Left ventricle myocardium superior (tissue), 1 donor: ENCODE data around the gene UVSSA. TPM values are rescaled to one million over a fixed set of nuclear protein-coding genes. Genes with fewer than 3 reads are reported as not detected.
"Not testable (repeated sequence)": the region's sequence is repeated elsewhere in the genome, so short reads cannot be mapped to it uniquely, and the experiment has no call there.

Experiments used
- ATAC-seq: fragments of 200-7000 bp; cut with Tn5 transposase; one replicate; pipeline ENCODE4 v1.9.1; 2020; ENCODE audit warnings: mild to moderate bottlenecking, moderate library complexity
- DNase-seq: peaks from one replicate; pipeline ENCODE4 v3.0.0-alpha.2; 2020
- intact Hi-C: fragments of 100-400 bp; cut with micrococcal nuclease; formaldehyde crosslinking; loops from one replicate; pipeline ENCODE4 v1.11.0; 2022
- total RNA-seq: library from RNA; stranded (reverse); fragmentation: NEBNext Ultra II Directional; extraction: Animal tissue kit (Norgen Biotek cat#: 25700); gene quantifications from one replicate; pipeline ENCODE4 v1.2.1, GENCODE V29; 2021
- donor health status: DM: no; HTN: yes; CAD: no; lungs with severe emphysema.

The UVSSA gene
- total RNA-seq, 1 donor from 2014 or later: 5.9 TPM

GRCh38 chr4:1370321-1371124, 23.5 kb downstream of the UVSSA start:
- intact Hi-C loops: no loop called here
- no peak for ATAC-seq
- peak; percentile 16 for DNase-seq

- ATAC-seq: no peak
- intact Hi-C loops: no loop called here
- DNase-seq: no peak
Measured at GRCh38 chr4:1371176-1372165, 24.5 kb downstream of the UVSSA start.

GRCh38 chr4:1372576-1372975, 25.6 kb downstream of the UVSSA start:
- intact Hi-C loops, DNase-seq, ATAC-seq: not testable (repeated sequence)

- peak; percentile 16 for DNase-seq
- intact Hi-C loops: no loop called here
- ATAC-seq: no peak
Measured at GRCh38 chr4:1373892-1374705, 27.1 kb downstream of the UVSSA start.

DNA sequence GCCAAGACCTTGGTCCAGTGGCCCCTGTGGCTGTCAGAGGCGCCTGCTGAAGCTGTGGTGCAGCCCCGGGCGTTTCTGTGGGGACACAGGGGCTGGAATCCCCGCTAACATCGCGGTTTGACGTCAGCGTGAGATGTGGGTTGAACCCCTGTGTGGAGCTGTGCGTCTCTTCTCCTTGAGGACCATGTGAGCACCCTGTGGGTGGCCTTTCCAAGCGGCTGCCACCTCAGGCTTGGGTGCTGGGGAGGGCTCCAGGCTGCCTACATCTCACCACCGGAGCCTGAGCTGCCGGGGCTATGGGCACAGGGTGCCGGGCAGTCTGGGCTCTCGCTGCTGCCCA, 27.7 kb downstream of the UVSSA start:
- ATAC-seq (no peak), DNase-seq (peak; percentile 19)
- intact Hi-C loops: no loop called here

- intact Hi-C loops: no loop called here
- ATAC-seq (no peak), DNase-seq (peak; percentile 22)
Measured at GRCh38 chr4:1375051-1375721, 28.2 kb downstream of the UVSSA start.

DNA sequence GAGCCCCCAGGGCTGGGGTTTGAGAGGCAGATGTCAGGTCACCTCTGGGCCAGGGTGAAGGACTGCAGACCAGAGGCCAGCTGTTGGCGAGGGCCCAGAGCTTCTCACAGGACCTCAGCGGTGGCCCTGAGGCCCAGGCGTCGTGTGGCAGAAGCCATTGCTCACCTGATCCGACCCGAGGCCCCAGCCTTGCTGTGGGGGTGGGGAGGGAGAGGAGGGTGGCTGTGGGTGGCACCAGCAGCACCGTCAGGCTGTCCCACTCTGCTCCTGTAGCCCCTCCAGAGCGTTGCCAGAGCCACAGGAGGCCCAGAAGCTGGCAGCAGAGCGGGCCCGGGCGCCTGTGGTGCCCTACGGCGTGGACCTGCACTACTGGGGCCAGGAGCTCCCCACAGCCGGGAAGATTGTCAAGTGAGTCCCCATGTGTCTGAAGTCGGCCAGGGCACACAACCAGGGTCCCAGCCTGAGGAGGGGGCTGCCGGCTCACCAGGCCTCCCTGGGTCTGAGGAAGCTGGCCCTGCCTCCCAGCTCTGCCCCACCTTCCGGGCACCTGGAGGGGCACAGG, 28.8 kb downstream of the UVSSA start:
- intact Hi-C loops: no loop called here
- ATAC-seq: no peak
- no peak for DNase-seq

- intact Hi-C loops: no loop called here
- no peak for ATAC-seq
- peak; percentile 24 for DNase-seq
Measured at GRCh38 chr4:1376391-1376840, 29.4 kb downstream of the UVSSA start.

GRCh38 chr4:1376841-1377605, 30.0 kb downstream of the UVSSA start:
- DNase-seq (peak; percentile 13), ATAC-seq (no peak)
- intact Hi-C loops: no loop called here

DNA sequence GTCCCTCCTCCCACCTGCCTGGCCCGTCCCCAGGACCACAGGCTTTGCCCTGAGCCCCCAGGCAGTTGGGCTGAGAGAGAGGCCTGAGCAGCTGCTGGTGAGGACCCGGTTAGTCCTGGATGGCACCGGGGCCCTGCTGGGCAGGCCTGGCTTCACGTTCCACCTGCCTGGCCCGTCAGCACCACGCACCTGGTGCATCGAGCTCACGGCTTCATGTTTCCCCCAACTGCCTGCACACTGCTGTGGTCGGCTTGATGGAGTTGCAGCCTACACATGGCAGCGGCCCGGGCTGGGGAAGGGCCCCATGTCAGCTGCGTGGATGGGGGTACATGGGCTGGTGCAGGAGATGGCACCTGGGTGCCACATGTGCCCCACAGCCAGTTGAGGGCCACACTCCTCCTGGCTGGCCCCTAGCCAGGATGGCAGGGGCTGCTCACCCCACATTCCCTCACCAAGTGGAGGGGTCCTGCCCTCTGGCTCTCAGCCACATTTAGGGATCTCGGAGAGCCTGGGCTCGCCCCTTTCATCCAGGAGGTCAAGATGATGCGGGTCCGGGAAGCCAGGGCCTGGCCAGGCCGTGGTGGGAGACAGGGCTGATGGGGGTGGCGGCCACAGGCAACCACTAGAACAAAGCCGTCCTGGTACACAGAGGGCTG, 30.7 kb downstream of the UVSSA start:
- intact Hi-C loops: no loop called here
- no peak for ATAC-seq
- peak; percentile 19 for DNase-seq

- DNase-seq: peak; percentile 27
- no peak for ATAC-seq
- intact Hi-C loops: no loop called here
Measured at GRCh38 chr4:1378559-1379231, 31.7 kb downstream of the UVSSA start.

DNA sequence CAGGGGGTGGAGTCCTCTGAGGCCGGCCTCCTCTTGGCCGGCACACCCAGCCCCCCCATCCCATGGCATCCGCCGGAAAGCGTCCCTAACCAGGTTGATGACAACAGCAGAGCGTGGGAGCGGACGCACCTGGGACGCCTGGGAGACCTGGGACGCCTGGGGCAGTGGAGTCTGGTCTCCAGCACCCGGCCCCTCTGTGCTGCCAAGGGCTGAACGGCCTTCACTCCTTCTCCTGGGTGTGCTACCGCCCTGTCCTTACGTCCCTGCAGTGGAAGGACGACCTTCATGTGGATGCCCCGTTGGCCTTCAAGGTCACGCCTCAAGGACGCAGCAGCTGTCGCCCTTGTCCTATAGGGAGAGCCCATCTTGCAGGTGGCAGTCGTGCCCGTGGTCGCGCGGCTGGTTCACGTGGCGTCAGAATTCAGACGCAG, 32.4 kb downstream of the UVSSA start:
- DNase-seq: peak; percentile 23
- no peak for ATAC-seq
- intact Hi-C loops: no loop called here

- DNase-seq (peak; percentile 21), ATAC-seq (no peak)
Measured at GRCh38 chr4:1379801-1380331, 32.9 kb downstream of the UVSSA start.

DNA sequence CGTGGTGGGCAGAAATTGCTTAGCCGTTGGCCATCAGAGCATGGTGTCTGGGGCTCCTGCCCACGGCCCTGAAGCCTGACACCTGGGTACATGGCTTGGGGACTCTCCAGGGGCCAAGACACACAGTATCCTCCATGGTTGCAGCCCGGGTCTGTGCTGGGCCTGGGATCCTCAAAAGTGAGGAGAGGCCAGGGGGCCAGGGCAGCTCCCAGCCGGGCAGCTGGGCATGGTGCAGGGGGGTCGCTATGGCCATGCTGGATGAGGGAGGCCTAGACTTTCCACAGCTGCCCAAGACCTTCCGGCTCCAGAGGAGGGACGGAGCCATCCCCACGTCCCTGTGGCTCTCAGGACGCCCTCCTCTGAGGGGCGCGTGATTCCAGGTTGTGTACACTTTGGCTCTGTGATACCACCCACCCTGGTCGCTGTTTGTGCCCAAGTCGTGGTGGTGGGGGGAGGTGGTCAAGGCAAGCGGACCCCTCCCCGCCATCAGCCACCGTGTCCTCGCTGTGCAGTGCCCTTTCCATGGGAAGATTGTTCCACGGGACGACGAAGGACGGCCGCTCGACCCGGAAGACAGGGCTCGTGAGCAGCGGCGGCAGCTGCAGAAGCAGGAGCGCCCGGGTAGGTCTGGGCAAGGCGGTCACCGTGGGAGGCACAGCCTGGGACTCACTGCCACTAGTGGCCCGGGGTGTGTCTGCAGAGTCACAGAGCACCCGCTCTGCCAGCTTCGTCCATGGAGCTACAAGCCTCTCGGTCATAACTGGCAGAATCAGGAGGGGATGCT, 33.6 kb downstream of the UVSSA start:
- ATAC-seq: no peak
- intact Hi-C loops: no loop called here
- peak; percentile 23 for DNase-seq

More at GRCh38 chr4:1379801-1380331, 32.9 kb downstream of the UVSSA start:
- intact Hi-C loops: no loop called here

DNA sequence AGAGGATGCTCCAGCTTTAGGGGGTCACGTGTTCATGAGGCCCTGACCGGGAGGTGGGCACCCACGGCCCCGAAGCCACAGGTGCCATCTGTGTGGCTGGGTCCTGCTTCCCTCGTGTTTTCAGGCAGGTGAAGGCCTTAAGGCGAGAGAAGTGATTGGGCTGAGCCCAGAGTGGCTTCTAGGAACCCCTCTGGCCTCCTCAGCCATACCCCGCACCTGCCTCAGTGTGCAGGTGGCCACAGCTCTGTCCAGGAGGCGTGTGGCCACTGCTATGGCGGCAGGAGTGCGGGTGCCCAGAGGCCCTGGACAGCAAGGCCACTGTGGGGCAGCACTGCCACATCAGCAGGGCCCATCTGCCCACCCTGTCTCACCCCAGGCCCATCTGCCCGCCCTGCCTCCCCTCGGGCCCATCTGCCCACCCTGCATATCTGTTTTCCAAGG, 34.2 kb downstream of the UVSSA start:
- ATAC-seq: no peak
- DNase-seq: peak; percentile 19
- intact Hi-C loops: no loop called here
